A673 (cell line): ENCODE results near the gene SLITRK3. TPM values are rescaled to one million over a fixed set of nuclear protein-coding genes. Genes with fewer than 3 reads are reported as not detected.
A peak's percentile ranks its signal among the peaks of the same experiment; 100 is the strongest.

Experiments used
- BruUV-seq: library from RNA; stranded (reverse); fragments of 400-500 nt; replicated peaks from 2 replicates; lab custom pipeline; 2021; lab: Mats Ljungman, UMichigan
- CTCF ChIA-PET: fragments of 300-600 bp; sonication (Branson Sonifier 250); formaldehyde crosslinking; loops from one replicate; lab custom pipeline; 2022; ENCODE audit warnings: antibody characterized with exemption; lab: Charles Lee
- POLR2A ChIA-PET: fragments of 300-600 bp; sonication (Branson Sonifier 250); formaldehyde crosslinking; loops from one replicate; lab custom pipeline; 2022; ENCODE audit warnings: antibody characterized with exemption; ENCODE audit not compliant: low non-redundant PET; lab: Charles Lee
- DNase-seq: peaks from one replicate; pipeline ENCODE4 v3.0.0-alpha.2; 2015; ENCODE audit warnings: low spot score
- H3K27ac ChIP-seq: fragments of 200-600 bp; sonication (generic); 2 replicates; pipeline ENCODE4 v1.5.1; 2016; ENCODE audit warnings: mixed run types, low read depth, mild to moderate bottlenecking, mixed read lengths, antibody characterized with exemption, low read length; ENCODE audit not compliant: poor library complexity, severe bottlenecking
- H3K27me3 ChIP-seq: fragments of 200-600 bp; sonication (generic); replicated peaks from 2 replicates; pipeline ENCODE4 v1.6.1; 2017; ENCODE audit warnings: mixed run types, low read depth, mild to moderate bottlenecking, mixed read lengths, antibody characterized with exemption, low read length; ENCODE audit not compliant: insufficient read depth, poor library complexity
- H3K36me3 ChIP-seq: fragments of 200-600 bp; sonication (generic); 2 replicates; pipeline ENCODE4 v1.6.1; 2016; ENCODE audit warnings: mixed run types, mild to moderate bottlenecking, mixed read lengths, antibody characterized with exemption, low read length; ENCODE audit not compliant: insufficient read depth, poor library complexity, severe bottlenecking
- H3K4me1 ChIP-seq: fragments of 200-600 bp; sonication (generic); 2 replicates; pipeline ENCODE4 v1.6.1; 2017; ENCODE audit warnings: mixed run types, mild to moderate bottlenecking, mixed read lengths, antibody characterized with exemption, low read length; ENCODE audit not compliant: insufficient read depth, poor library complexity, severe bottlenecking
- H3K4me3 ChIP-seq: fragments of 200-600 bp; sonication (generic); 2 replicates; pipeline ENCODE4 v1.5.1; 2016; ENCODE audit warnings: low read depth, mixed run types, mild to moderate bottlenecking, mixed read lengths, low read length; ENCODE audit not compliant: poor library complexity, severe bottlenecking
- H3K9me3 ChIP-seq: fragments of 200-600 bp; sonication (generic); 2 replicates; pipeline ENCODE4 v1.6.1; 2016; ENCODE audit warnings: mixed run types, low read depth, mild to moderate bottlenecking, mixed read lengths, antibody characterized with exemption, low read length; ENCODE audit not compliant: poor library complexity, severe bottlenecking
- EZH2 ChIP-seq: fragments of 200-600 bp; sonication (generic); IDR thresholded peaks from 2 replicates; pipeline ENCODE4 v1.6.1; 2017; ENCODE audit warnings: borderline replicate concordance, low read depth, mild to moderate bottlenecking, mixed read lengths, antibody characterized with exemption, low read length; ENCODE audit not compliant: poor library complexity, severe bottlenecking
- intact Hi-C: fragments of 100-400 bp; cut with micrococcal nuclease; formaldehyde crosslinking; loops from one replicate; pipeline ENCODE4 v1.10.0; 2022; ENCODE audit not compliant: unreplicated experiment
- total RNA-seq: library from RNA; stranded (reverse); gene quantifications from 2 replicates; pipeline ENCODE4 v1.2.3, GENCODE V29; 2021
- TF ChIP-seq, protein P1 (sequence below): fragments of 300-800, 200-600 bp; sonication (generic); conservative IDR thresholded peaks from 2 replicates; pipeline ENCODE4 v1.5.1; 2017; ENCODE audit warnings: low read depth, mild to moderate bottlenecking, antibody characterized with exemption, low read length, moderate library complexity, mixed read lengths

The SLITRK3 gene
- total RNA-seq, 1 experiment from 2014 or later: 5.2 TPM

DNA sequence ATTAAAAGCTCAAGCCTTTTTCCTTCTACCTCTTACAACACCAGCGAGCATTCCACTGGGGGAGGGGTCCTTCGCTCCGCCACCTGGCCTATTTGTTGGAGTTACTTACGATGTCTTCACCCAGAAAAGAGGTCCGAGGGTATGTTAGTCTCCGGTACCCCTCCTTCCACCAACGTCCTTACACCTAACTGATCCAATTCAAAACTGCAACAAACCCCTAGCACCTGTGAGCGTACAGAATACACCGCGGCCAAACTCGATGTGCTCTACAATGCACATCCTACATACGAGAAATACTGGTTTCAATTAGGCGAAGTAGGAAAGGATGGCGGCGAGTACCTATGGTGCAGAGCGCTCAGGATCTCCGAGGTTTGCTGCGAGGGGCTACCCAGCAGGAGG, 944 bp downstream of the SLITRK3 start:
- ChIA-PET POLR2A (no interaction called here), CTCF (interaction anchor here (0.6 to 0.9 kb wide), 2 partner anchors 12 to 1583 kb away, joined by 6 to 21 read pairs; no protein-coding TSS in a partner anchor)
- peak; percentile 18 for DNase-seq
- TF ChIP-seq, protein P1, sequence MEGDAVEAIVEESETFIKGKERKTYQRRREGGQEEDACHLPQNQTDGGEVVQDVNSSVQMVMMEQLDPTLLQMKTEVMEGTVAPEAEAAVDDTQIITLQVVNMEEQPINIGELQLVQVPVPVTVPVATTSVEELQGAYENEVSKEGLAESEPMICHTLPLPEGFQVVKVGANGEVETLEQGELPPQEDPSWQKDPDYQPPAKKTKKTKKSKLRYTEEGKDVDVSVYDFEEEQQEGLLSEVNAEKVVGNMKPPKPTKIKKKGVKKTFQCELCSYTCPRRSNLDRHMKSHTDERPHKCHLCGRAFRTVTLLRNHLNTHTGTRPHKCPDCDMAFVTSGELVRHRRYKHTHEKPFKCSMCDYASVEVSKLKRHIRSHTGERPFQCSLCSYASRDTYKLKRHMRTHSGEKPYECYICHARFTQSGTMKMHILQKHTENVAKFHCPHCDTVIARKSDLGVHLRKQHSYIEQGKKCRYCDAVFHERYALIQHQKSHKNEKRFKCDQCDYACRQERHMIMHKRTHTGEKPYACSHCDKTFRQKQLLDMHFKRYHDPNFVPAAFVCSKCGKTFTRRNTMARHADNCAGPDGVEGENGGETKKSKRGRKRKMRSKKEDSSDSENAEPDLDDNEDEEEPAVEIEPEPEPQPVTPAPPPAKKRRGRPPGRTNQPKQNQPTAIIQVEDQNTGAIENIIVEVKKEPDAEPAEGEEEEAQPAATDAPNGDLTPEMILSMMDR: no peak
- TF ChIP-seq EZH2: no peak
- Histone ChIP-seq H3K27ac (peak overlapping the region; percentile 51), H3K4me3 (peak overlapping the region; percentile 66), H3K4me1 (no peaks in the 10 kb centered on the region), H3K9me3 (no peaks in the 10 kb centered on the region), H3K36me3 (no peaks in the 10 kb centered on the region), H3K27me3 (no peaks in the 10 kb centered on the region)
- BruUV-seq: no TSS peak
- intact Hi-C loops: no loop called here

GRCh38 chr3:165194511-165195240, 1.5 kb downstream of the SLITRK3 start:
- Histone ChIP-seq H3K27ac (peak overlapping the region; percentile 48), H3K4me1 (no peaks in the 10 kb centered on the region), H3K27me3 (no peaks in the 10 kb centered on the region), H3K36me3 (no peaks in the 10 kb centered on the region), H3K4me3 (peak overlapping the region; percentile 66), H3K9me3 (no peaks in the 10 kb centered on the region)
- TF ChIP-seq, protein P1: no peak
- no peak for TF ChIP-seq EZH2
- no TSS peak for BruUV-seq
- ChIA-PET CTCF (interaction anchor here (0.9 kb wide), 1 partner anchor 12 kb away, joined by 6 read pairs; no protein-coding TSS in a partner anchor), POLR2A (interaction anchor here (0.6 kb wide), 1 partner anchor 34 kb away, joined by 3 read pairs; no protein-coding TSS in a partner anchor)
- intact Hi-C loops: loop anchor here (5.0 kb wide), 1 partner anchor 1277 kb away; no protein-coding TSS in a partner anchor
- DNase-seq: peak; percentile 6

GRCh38 chr3:165193366-165194254, 2.6 kb downstream of the SLITRK3 start:
- no peaks in the 10 kb centered on the region for H3K4me1 ChIP-seq
- H3K9me3 ChIP-seq: no peaks in the 10 kb centered on the region
- peak overlapping the region; percentile 66 for H3K4me3 ChIP-seq
- intact Hi-C loops: loop anchor here (5.0 kb wide), 1 partner anchor 1276 kb away; no protein-coding TSS in a partner anchor
- CTCF ChIA-PET: no interaction called here
- peak; percentile 38 for DNase-seq
- no TSS peak for BruUV-seq
- H3K27ac ChIP-seq: peak overlapping the region; percentile 48
- POLR2A ChIA-PET: no interaction called here
- H3K36me3 ChIP-seq: no peaks in the 10 kb centered on the region
- no peaks in the 10 kb centered on the region for H3K27me3 ChIP-seq
- no peak for TF ChIP-seq EZH2
- TF ChIP-seq, protein P1: no peak
